Measurements from ENCODE around the gene ACBD4.
A peak's percentile ranks its signal among the peaks of the same experiment; 100 is the strongest.

Gene ACBD4

GRCh38 chr17:45108051-45108450 is 27.4 kb upstream of the ACBD4 start:
- TF ChIP-seq, protein P1, sequence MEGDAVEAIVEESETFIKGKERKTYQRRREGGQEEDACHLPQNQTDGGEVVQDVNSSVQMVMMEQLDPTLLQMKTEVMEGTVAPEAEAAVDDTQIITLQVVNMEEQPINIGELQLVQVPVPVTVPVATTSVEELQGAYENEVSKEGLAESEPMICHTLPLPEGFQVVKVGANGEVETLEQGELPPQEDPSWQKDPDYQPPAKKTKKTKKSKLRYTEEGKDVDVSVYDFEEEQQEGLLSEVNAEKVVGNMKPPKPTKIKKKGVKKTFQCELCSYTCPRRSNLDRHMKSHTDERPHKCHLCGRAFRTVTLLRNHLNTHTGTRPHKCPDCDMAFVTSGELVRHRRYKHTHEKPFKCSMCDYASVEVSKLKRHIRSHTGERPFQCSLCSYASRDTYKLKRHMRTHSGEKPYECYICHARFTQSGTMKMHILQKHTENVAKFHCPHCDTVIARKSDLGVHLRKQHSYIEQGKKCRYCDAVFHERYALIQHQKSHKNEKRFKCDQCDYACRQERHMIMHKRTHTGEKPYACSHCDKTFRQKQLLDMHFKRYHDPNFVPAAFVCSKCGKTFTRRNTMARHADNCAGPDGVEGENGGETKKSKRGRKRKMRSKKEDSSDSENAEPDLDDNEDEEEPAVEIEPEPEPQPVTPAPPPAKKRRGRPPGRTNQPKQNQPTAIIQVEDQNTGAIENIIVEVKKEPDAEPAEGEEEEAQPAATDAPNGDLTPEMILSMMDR (IDR thresholded peaks at IDR 0.05; ENCODE audit: control insufficient read depth, extremely low read depth, insufficient read depth): no peak

GRCh38 chr17:45108595-45109521 is 26.6 kb upstream of the ACBD4 start:
- no peak for DNase-seq (ENCODE audit: low read depth)
- TF ChIP-seq, protein P1 (IDR thresholded peaks at IDR 0.05; ENCODE audit: control insufficient read depth, extremely low read depth, insufficient read depth): 0 out of 2 replicates have a peak, but pooled peaks have one; percentile 24
- no peak overlapping the region for H3K4me3 ChIP-seq (ENCODE audit: low read depth, low read length)

More at GRCh38 chr17:45108051-45108450, 27.4 kb upstream of the ACBD4 start:
- no peak for DNase-seq (ENCODE audit: low read depth)
- no peak overlapping the region for H3K4me3 ChIP-seq (ENCODE audit: low read depth, low read length)

GRCh38 chr17:45110676-45111611 is 24.5 kb upstream of the ACBD4 start:
- TF ChIP-seq, protein P1 (IDR thresholded peaks at IDR 0.05; ENCODE audit: control insufficient read depth, extremely low read depth, insufficient read depth): no peak
- no peak for DNase-seq (ENCODE audit: low read depth)
- H3K4me3 ChIP-seq (ENCODE audit: low read depth, low read length): no peak overlapping the region

GRCh38 chr17:45111850-45112249 is 23.6 kb upstream of the ACBD4 start:
- no peak for DNase-seq (ENCODE audit: low read depth)
- H3K4me3 ChIP-seq (ENCODE audit: low read depth, low read length): no peak overlapping the region
- TF ChIP-seq, protein P1 (IDR thresholded peaks at IDR 0.05; ENCODE audit: control insufficient read depth, extremely low read depth, insufficient read depth): no peak

- no peak for DNase-seq (ENCODE audit: low read depth)
- no peak overlapping the region for H3K4me3 ChIP-seq (ENCODE audit: low read depth, low read length)
- TF ChIP-seq, protein P1 (IDR thresholded peaks at IDR 0.05; ENCODE audit: control insufficient read depth, extremely low read depth, insufficient read depth): no peak
Measured at GRCh38 chr17:45112559-45113423, 22.7 kb upstream of the ACBD4 start.

DNA sequence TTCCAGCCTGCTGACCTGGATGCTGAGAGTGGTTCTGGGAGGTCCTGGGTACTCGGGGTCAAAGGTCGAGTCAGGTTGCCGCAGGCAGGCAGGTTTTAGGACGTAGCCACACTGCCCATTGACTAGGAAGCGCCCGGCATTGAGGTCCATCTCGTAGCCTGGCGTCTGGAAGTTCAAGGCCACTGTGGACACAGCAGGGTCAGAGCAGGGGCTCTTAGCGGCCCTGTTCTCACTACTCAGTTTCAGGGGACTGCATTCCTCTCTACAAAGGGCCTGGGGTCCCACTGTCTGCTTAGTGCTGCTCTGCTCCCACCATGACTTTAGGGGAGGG is 22.1 kb upstream of the ACBD4 start:
- DNase-seq (ENCODE audit: low read depth): no peak
- H3K4me3 ChIP-seq (ENCODE audit: low read depth, low read length): no peak overlapping the region
- TF ChIP-seq, protein P1 (IDR thresholded peaks at IDR 0.05; ENCODE audit: control insufficient read depth, extremely low read depth, insufficient read depth): no peak
